Neural cell (in vitro differentiated cells): ENCODE measurements around the gene ADAM29. TPM values are rescaled to one million over a fixed set of nuclear protein-coding genes. Genes with fewer than 3 reads are reported as not detected.

Experiments used
- H2AFZ ChIP-seq: fragments of 200-600, 300-800 bp; sonication (generic), shearing (Covaris generic); 2 replicates; pipeline ENCODE4 v1.6.0; 2014; ENCODE audit warnings: low read depth, mild to moderate bottlenecking, antibody characterized with exemption, low read length, moderate library complexity
- H3F3A ChIP-seq: fragments of 200-600 bp; shearing (Covaris generic); 2 replicates; pipeline ENCODE4 v1.6.1; 2016; ENCODE audit warnings: mild to moderate bottlenecking, moderate library complexity, mixed read lengths, antibody characterized with exemption, low read length; ENCODE audit not compliant: insufficient read depth, poor library complexity, severe bottlenecking
- H3K27ac ChIP-seq: fragments of 200-600, 300-800 bp; sonication (generic), shearing (Covaris generic); 2 replicates; pipeline ENCODE4 v1.5.1; 2014; ENCODE audit warnings: mild to moderate bottlenecking, low read length, moderate library complexity
- H3K27me3 ChIP-seq: fragments of 300-800, 200-600 bp; sonication (generic), shearing (Covaris generic); 2 replicates; pipeline ENCODE4 v1.6.0; 2014; ENCODE audit warnings: mild to moderate bottlenecking, low read depth, low read length, moderate library complexity; ENCODE audit not compliant: insufficient read depth
- H3K36me3 ChIP-seq: fragments of 300-800, 200-600 bp; sonication (generic), shearing (Covaris generic); 2 replicates; pipeline ENCODE4 v1.5.1; 2014; ENCODE audit warnings: mild to moderate bottlenecking, antibody characterized with exemption, low read length, moderate library complexity; ENCODE audit not compliant: insufficient read depth
- H3K4me2 ChIP-seq: fragments of 300-800, 200-600 bp; sonication (generic), shearing (Covaris generic); 2 replicates; pipeline ENCODE4 v1.6.0; 2014; ENCODE audit warnings: mild to moderate bottlenecking, low read length
- H3K4me3 ChIP-seq: fragments of 300-800, 200-600 bp; sonication (generic), shearing (Covaris generic); 2 replicates; pipeline ENCODE4 v1.5.1; 2014; ENCODE audit warnings: mild to moderate bottlenecking, low read length, moderate library complexity
- H3K79me2 ChIP-seq: fragments of 200-600 bp; shearing (Covaris generic); replicated peaks from 2 replicates; pipeline ENCODE4 v1.6.0; 2014; ENCODE audit warnings: mild to moderate bottlenecking, low read length, moderate library complexity; ENCODE audit not compliant: insufficient read depth
- H3K9ac ChIP-seq: fragments of 300-800, 200-600 bp; sonication (generic), shearing (Covaris generic); 2 replicates; pipeline ENCODE4 v1.6.1; 2016; ENCODE audit warnings: mild to moderate bottlenecking, low read length, mixed read lengths
- H3K9me2 ChIP-seq: fragments of 200-600 bp; shearing (Covaris generic); 2 replicates; pipeline ENCODE4 v1.6.1; 2016; ENCODE audit warnings: mild to moderate bottlenecking, low read length, mixed read lengths; ENCODE audit not compliant: insufficient read depth
- H3K9me3 ChIP-seq: fragments of 200-600, 300-800 bp; sonication (generic), shearing (Covaris generic); 2 replicates; pipeline ENCODE4 v1.6.1; 2016; ENCODE audit warnings: mild to moderate bottlenecking, mixed run types, low read length, moderate library complexity, mixed read lengths
- H4K20me1 ChIP-seq: fragments of 200-600 bp; shearing (Covaris generic); 2 replicates; pipeline ENCODE4 v1.6.1; 2016; ENCODE audit warnings: mild to moderate bottlenecking, mixed run types; ENCODE audit not compliant: insufficient read depth
- CTCF ChIP-seq: fragments of 450-650 bp; IDR thresholded peaks from 2 replicates; pipeline ENCODE4 v1.5.1; 2014; ENCODE audit warnings: antibody characterized with exemption, mild to moderate bottlenecking, moderate library complexity; ENCODE audit not compliant: poor library complexity, severe bottlenecking
- EP300 ChIP-seq: fragments of 450-650 bp; conservative IDR thresholded peaks from 2 replicates; pipeline ENCODE4 v1.6.1; 2014; ENCODE audit warnings: antibody characterized with exemption, mild to moderate bottlenecking, moderate library complexity; ENCODE audit not compliant: poor library complexity, severe bottlenecking
- EZH2 ChIP-seq: fragments of 200-600, 300-800 bp; shearing (Covaris generic), sonication (generic); IDR thresholded peaks from 2 replicates; pipeline ENCODE4 v1.6.1; 2014; ENCODE audit warnings: antibody characterized with exemption, low read length, borderline replicate concordance, mild to moderate bottlenecking; ENCODE audit not compliant: insufficient read depth, poor library complexity, severe bottlenecking
- MXI1 ChIP-seq: fragments of 450-650 bp; conservative IDR thresholded peaks from 2 replicates; pipeline ENCODE4 v1.6.1; 2014; ENCODE audit warnings: antibody characterized with exemption, mild to moderate bottlenecking; ENCODE audit not compliant: poor library complexity, severe bottlenecking
- POLR2AphosphoS5 ChIP-seq: IDR thresholded peaks from 2 replicates; pipeline ENCODE4 v1.6.1; 2012
- RAD21 ChIP-seq: fragments of 450-650 bp; conservative IDR thresholded peaks from 2 replicates; pipeline ENCODE4 v1.6.1; 2014; ENCODE audit warnings: antibody characterized with exemption, mild to moderate bottlenecking, moderate library complexity
- REST ChIP-seq: IDR thresholded peaks from 2 replicates; pipeline ENCODE4 v1.6.1; 2012; ENCODE audit warnings: borderline replicate concordance
- SMC3 ChIP-seq: fragments of 450-650 bp; conservative IDR thresholded peaks from 2 replicates; pipeline ENCODE4 v1.6.1; 2014; ENCODE audit warnings: antibody characterized with exemption, mild to moderate bottlenecking, moderate library complexity; ENCODE audit not compliant: poor library complexity
- TAF1 ChIP-seq: IDR thresholded peaks from 2 replicates; pipeline ENCODE4 v1.6.1; 2012; ENCODE audit warnings: low read depth
- polyA plus RNA-seq: library from polyadenylated mRNA; depleted of rRNA; stranded (reverse); fragments of >200 nt; gene quantifications from 2 replicates; pipeline ENCODE4 v1.2.3, GENCODE V29; 2014

Gene ADAM29
- polyA plus RNA-seq, 1 donor from 2014 or later, result 0.48 TPM

GRCh38 chr4:174880001-174880400 lies 38.2 kb upstream of the ADAM29 start:
- no peak for TF ChIP-seq RAD21
- TF ChIP-seq POLR2AphosphoS5, result no peak
- TF ChIP-seq MXI1, result no peak
- no peak for TF ChIP-seq EP300
- TF ChIP-seq EZH2, result no peak
- TF ChIP-seq REST, result no peak
- no peak for TF ChIP-seq SMC3
- no peak for TF ChIP-seq TAF1
- no peak for TF ChIP-seq CTCF
- Histone ChIP-seq H2AFZ (no peak overlapping the region), H3K27ac (no peak overlapping the region), H3K79me2 (no peaks in the 10 kb centered on the region), H3K4me2 (no peak overlapping the region), H3K4me3 (no peak overlapping the region), H3K9me2 (no peaks in the 10 kb centered on the region), H3K9me3 (no peaks in the 10 kb centered on the region), H4K20me1 (no peaks in the 10 kb centered on the region), H3K9ac (no peak overlapping the region), H3K36me3 (no peaks in the 10 kb centered on the region), H3F3A (no peaks in the 10 kb centered on the region), H3K27me3 (no peaks in the 10 kb centered on the region)

GRCh38 chr4:174882317-174882992 lies 35.7 kb upstream of the ADAM29 start:
- no peaks in the 10 kb centered on the region for H4K20me1 ChIP-seq
- H3F3A ChIP-seq, result no peaks in the 10 kb centered on the region
- no peaks in the 10 kb centered on the region for H3K27me3 ChIP-seq
- H3K4me2 ChIP-seq, result no peak overlapping the region
- H3K4me3 ChIP-seq, result no peak overlapping the region
- H2AFZ ChIP-seq, result no peak overlapping the region
- H3K9ac ChIP-seq, result no peak overlapping the region
- no peak overlapping the region for H3K27ac ChIP-seq
- H3K9me3 ChIP-seq, result no peaks in the 10 kb centered on the region
- H3K9me2 ChIP-seq, result no peaks in the 10 kb centered on the region
- H3K79me2 ChIP-seq, result no peaks in the 10 kb centered on the region
- no peak for TF ChIP-seq REST
- TF ChIP-seq SMC3, result no peak
- TF ChIP-seq RAD21, result no peak
- no peak for TF ChIP-seq CTCF
- TF ChIP-seq TAF1, result no peak
- TF ChIP-seq EZH2, result no peak
- no peak for TF ChIP-seq MXI1
- TF ChIP-seq POLR2AphosphoS5, result no peak
- TF ChIP-seq EP300, result no peak
- no peaks in the 10 kb centered on the region for H3K36me3 ChIP-seq
